ENCODE results near the gene FAM200C.

DNA sequence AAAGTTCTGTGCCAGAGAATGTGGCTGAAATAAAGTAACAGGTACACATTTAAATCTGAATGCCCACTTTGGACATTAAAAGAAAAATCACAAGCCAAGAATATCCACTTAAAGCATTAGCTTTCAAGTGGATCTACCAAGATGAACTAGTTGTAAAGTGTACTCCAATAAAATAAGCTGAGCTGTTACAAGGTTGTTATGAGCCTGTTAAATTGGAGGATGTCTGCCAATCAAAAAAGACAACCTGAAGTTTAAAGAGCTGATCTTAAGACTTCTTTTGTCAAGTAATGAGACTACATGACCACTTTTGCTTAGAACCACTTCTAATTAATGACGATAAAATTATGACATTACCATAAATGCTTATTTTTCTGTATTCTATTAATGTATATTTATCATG lies 2.4 kb downstream of the FAM200C start:
- TF ChIP-seq POLR2A (IDR thresholded peaks at IDR 0.05) = no peak
- TF ChIP-seq, protein P1, sequence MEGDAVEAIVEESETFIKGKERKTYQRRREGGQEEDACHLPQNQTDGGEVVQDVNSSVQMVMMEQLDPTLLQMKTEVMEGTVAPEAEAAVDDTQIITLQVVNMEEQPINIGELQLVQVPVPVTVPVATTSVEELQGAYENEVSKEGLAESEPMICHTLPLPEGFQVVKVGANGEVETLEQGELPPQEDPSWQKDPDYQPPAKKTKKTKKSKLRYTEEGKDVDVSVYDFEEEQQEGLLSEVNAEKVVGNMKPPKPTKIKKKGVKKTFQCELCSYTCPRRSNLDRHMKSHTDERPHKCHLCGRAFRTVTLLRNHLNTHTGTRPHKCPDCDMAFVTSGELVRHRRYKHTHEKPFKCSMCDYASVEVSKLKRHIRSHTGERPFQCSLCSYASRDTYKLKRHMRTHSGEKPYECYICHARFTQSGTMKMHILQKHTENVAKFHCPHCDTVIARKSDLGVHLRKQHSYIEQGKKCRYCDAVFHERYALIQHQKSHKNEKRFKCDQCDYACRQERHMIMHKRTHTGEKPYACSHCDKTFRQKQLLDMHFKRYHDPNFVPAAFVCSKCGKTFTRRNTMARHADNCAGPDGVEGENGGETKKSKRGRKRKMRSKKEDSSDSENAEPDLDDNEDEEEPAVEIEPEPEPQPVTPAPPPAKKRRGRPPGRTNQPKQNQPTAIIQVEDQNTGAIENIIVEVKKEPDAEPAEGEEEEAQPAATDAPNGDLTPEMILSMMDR (IDR thresholded peaks at IDR 0.05) = no peak
